HG02798 (cell line): ENCODE measurements around the gene UTP18.
"Not testable (repeated sequence)": the region's sequence is repeated elsewhere in the genome, so short reads cannot be mapped to it uniquely, and the experiment has no call there.

Source experiments
- ATAC-seq: cut with Tn5 transposase; IDR thresholded peaks from one replicate; pipeline ENCODE4 v1.9.1; 2021; ENCODE audit warnings: mild to moderate bottlenecking; ENCODE audit not compliant: unreplicated experiment, poor library complexity

The UTP18 gene

DNA sequence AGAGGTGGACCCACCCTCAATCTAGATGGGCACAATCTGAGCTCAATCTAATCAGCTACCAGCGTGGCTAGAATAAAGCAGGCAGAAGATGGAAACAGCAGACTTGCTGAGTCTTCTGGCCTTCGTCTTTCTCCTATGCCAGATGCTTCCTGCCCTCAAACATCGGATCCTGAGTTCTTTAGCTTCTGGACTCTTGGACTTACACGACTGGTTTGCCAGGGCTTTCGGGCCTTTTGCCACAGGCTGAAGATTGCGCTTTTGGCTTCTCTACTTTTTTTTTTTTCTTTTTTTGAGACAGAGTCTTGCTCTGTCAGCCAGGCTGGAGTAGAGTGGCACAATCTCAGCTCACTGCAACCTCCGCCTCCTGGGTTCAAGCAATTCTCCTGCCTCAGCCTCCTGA is 65.1 kb downstream of the UTP18 start:
- no peak for ATAC-seq

DNA sequence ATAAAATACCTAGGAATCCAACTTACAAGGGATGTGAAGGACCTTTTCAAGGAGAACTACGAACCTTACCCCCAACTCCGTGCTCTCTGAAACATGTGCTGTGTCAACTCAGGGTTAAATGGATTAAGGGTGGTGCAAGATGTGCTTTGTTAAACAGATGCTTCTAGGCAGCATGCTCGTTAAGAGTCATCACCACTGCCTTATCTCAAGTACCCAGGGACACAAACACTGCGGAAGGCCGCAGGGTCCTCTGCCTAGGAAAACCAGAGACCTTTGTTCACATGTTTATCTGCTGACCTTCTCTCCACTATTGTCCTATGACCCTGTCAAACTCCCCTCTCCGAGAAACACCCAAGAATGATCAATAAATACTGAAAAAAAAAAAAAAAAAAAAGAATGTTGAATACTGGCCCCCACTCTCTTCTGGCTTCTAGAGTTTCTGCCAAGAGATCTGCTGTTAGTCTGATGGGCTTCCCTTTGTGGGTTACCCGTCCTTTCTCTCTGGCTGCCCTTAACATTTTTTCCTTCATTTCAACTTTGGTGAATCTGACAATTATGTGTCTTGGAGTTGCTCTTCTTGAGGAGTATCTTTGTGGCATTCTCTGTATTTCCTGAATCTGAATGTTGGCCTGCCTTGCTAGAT is 70.6 kb downstream of the UTP18 start:
- ATAC-seq = not testable (repeated sequence)

DNA sequence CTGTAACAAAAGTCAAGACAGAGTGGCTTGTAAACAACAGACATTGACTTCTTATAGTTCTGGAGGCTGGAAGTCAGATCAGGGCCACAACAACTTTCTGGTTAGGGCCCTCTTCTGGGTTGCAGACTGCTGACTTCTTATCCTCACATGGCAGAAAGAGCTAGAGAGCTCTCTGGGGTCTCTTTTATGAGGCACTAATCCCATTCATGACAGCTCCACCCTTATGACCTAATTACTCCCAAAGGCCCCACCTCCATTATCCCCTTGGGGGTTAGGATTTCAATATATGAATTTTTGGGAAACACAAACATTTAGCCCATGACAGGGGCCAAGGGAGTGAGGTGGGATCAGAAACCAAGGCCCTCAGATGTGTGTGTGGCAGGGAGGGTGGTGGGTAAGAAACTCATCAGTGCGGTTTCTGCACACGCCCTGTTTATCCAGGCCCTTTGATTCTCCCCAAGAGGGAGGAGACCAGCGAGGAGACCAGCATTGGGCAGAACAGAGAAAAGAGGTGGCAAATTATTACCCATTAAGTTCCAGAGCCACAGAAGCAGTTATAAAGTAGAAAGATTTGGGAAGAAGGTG is 74.8 kb downstream of the UTP18 start:
- no peak for ATAC-seq

DNA sequence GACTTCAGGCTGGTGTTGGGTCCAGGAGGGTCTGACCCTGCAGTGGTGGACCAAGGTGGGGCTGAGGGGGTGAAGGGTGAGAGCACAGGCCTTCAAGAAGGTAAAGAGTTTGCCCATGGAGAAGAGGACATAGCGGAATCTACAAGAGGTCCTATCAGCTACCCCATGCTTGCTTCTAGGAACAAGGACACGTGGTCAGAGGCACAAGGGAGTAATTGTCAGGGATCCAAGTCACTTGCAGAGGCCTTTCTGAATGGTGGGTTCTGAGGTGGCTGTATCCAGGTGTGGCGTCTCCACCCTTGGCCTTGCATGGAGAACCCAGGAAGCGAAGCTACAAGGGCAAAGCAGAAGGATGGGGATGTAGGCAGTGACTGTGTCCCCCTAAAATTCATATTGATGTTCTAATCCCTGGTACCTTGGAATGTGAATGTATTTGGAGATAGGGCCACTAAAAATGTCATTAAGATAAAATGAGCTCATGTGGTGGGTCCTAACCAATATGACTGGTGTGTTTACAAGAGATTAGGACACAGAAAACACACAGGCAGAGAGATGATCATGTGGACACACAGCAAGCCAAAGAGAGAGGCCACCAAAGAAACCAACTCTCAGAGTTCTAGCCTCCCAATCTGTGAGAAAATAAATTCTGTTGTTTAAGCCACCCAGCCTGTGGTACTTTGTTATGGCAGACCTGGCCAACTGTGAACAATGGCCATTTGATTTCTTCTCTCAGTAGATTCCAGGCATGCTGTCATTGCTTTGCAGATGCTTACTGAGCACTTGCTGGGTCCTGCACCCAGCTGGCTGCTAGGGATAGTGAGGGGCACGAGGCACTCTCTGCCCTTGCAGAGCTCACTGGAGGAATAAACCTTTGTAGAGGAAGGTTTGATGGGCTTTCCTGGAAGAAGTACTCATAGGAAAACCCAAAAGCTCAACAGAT is 75.8 kb downstream of the UTP18 start:
- no peak for ATAC-seq

DNA sequence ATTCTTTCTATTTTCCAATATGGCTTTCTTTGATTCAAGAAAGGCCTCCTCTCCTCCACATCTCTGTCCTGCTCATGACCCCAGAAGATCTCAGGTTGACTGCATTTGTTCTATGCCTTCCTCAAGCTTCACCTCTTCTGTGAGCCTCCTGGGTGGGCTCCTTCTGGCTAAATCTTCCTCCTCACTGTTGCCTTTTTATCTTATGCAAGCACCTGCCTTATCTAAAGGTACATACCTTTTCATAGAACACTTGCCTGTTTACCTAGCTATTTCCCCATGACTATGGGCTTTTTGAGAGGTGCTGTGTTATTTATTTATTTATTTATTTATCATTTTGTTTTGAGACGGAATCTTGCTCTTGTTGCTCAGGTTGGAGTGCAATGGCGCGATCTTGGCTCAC is 81.1 kb downstream of the UTP18 start:
- no peak for ATAC-seq

DNA sequence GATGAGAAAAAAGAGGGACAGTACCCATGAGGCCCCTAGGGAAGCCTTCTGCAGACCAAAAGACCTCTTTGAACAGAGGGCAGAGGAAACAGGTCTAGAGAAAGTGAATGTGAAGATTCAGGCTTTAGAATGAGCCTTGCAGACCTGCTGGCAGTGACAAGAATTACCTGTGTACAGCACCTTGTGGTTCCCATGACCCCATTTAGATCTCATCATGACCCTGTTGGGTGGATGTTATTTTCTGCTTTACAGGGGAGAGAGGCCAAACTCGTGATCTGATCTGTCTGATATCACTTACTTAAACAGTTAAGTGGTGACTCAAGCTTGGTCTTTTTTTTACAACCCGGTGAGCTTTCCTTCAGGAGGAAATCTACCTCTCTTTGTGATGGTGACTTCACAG is 81.9 kb downstream of the UTP18 start:
- ATAC-seq = no peak

DNA sequence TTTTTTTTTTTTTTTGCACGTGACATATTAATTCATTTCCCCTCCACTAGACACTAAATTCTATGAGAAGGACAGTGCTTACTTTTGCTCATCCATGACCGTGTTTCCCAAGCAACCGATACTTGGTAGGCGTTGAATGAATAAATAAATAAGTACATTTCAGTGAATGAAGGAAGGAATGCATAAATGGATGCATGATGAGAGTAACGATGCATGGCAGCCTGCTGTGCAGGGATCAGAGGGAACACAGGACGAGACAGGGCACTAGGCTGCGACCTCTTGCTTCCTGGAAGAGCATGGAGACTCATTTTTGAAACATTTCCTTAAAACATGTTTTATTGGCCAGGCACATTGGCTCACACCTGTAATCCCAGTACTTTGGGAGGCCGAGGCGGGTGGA is 84.2 kb downstream of the UTP18 start:
- no peak for ATAC-seq

DNA sequence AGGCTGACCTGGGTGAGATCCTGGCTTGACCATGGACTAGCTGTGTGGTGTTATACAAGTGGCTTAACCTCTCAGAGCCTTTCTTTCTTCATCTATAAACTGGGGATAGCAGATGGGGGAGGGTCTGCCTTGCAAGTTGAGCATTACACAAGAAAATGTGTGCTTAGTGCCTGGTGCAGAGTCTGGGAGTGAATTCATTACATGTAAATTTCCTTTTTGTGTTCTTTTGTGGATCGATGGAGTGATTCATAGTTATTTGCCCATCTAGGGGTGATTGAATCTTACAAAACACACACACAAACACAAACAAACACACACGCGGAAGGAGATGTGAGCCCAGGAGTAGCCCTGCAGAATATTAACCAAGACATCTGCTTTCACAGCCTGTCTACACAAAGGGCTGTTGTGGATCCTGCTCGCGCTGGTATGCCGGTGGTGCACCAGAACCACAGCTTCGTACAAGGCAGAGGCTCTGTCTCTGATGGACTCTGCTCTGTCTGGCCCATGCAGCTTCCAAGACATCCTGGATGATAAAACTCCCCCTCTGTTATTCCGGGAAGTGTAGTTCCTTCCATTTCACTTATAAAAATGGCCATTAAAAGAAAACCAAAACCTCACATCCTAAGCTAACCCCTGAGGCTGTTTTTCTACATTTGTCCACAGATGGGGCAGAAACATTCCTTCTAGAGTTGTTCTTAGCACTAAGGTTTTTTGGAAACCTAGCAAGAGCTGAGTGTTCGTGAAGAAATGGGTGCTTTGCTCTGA is 86.1 kb downstream of the UTP18 start:
- no peak for ATAC-seq
